H1 (cell line): ENCODE data around the gene PDX1. TPM values are rescaled to one million over a fixed set of nuclear protein-coding genes. Genes with fewer than 3 reads are reported as not detected.

Experiments used
- CTCF ChIA-PET: fragments of 300-600 bp; sonication (Branson Sonifier 250); formaldehyde crosslinking; loops from one replicate; lab custom pipeline; 2021; ENCODE audit not compliant: partially characterized antibody; lab: Charles Lee
- POLR2A ChIA-PET: fragments of 300-600 bp; sonication (Branson Sonifier 250); formaldehyde crosslinking; loops from one replicate; lab custom pipeline; 2021; ENCODE audit warnings: inconsistent platforms; ENCODE audit not compliant: partially characterized antibody; lab: Charles Lee
- DNase-seq, 2 experiments: peaks; one replicate each; pipeline versions ENCODE4 v3.0.0 to v3.0.0-alpha.2; 2010 to 2022; ENCODE audit warnings: low spot score in 2 of 2, low read depth in 1 of 2, mixed read lengths in 1 of 2
- FAIRE-seq: peaks from 2 replicates; lab custom pipeline; 2011; peaks lifted over from hg19 to GRCh38; lab: Jason Lieb, UNC
- H2AFZ ChIP-seq: 2 replicates; pipeline ENCODE4 v1.8.1; 2012; ENCODE audit warnings: low read length, inconsistent platforms
- H2AK5ac ChIP-seq: 2 replicates; pipeline ENCODE4 v1.6.1; 2013; ENCODE audit warnings: low read depth, low read length
- H2BK120ac ChIP-seq: replicated peaks from 2 replicates; pipeline ENCODE3; 2013; ENCODE audit warnings: low read depth, low read length, inconsistent platforms
- H2BK12ac ChIP-seq: 2 replicates; pipeline ENCODE4 v1.6.1; 2013; ENCODE audit warnings: low read depth, low read length
- H2BK15ac ChIP-seq: 2 replicates; pipeline ENCODE4 v1.6.1; 2013; ENCODE audit warnings: low read length
- H2BK20ac ChIP-seq: 2 replicates; pipeline ENCODE4 v1.6.1; 2013; ENCODE audit warnings: low read length
- H2BK5ac ChIP-seq: 2 replicates; pipeline ENCODE4 v1.6.1; 2013; ENCODE audit warnings: low read depth, low read length
- H3K14ac ChIP-seq: 2 replicates; pipeline ENCODE4 v1.6.1; 2013; ENCODE audit warnings: inconsistent platforms; ENCODE audit not compliant: insufficient read length
- H3K18ac ChIP-seq: 2 replicates; pipeline ENCODE4 v1.6.1; 2013; ENCODE audit warnings: low read length; ENCODE audit errors: extremely low read depth
- H3K23ac ChIP-seq: 2 replicates; pipeline ENCODE4 v1.6.1; 2013; ENCODE audit warnings: inconsistent platforms; ENCODE audit not compliant: insufficient read length
- H3K23me2 ChIP-seq: 2 replicates; pipeline ENCODE4 v1.6.1; 2013; ENCODE audit warnings: low read depth, low read length
- H3K27ac ChIP-seq: 2 replicates; pipeline ENCODE4 v1.6.1; 2011; ENCODE audit warnings: low read depth, low read length, inconsistent platforms
- H3K27me3 ChIP-seq, 4 experiments: replicated peaks in 1 of 4; 1 replicate in 1 of 4; 2 replicates in 3 of 4; pipeline versions ENCODE4 v1.6.1 to v1.8.1; 2011 to 2013; ENCODE audit warnings: low read length in 3 of 4, mild to moderate bottlenecking in 3 of 4, inconsistent platforms in 2 of 4, mixed read lengths in 2 of 4, moderate library complexity in 1 of 4; ENCODE audit not compliant: control insufficient read depth in 3 of 4, insufficient read depth in 3 of 4; ENCODE audit errors: extremely low read depth in 1 of 4
- H3K36me3 ChIP-seq, 4 experiments: 2 replicates each; pipeline versions ENCODE4 v1.6.1 to v1.8.1; 2011 to 2013; ENCODE audit warnings: mild to moderate bottlenecking in 4 of 4, low read length in 3 of 4, moderate library complexity in 2 of 4, control low read depth in 1 of 4, inconsistent platforms in 1 of 4; ENCODE audit not compliant: insufficient read depth in 4 of 4, control insufficient read depth in 2 of 4
- H3K4ac ChIP-seq: replicated peaks from 2 replicates; pipeline ENCODE3; 2013; ENCODE audit warnings: low read length, low read depth, mixed read lengths, inconsistent platforms; ENCODE audit not compliant: insufficient read length
- H3K4me1 ChIP-seq, 4 experiments: replicated peaks in 1 of 4; 1 replicate in 1 of 4; 2 replicates in 3 of 4; pipeline versions ENCODE4 v1.6.1 to v1.8.1; 2011 to 2013; ENCODE audit warnings: low read length in 3 of 4, inconsistent platforms in 2 of 4, mixed read lengths in 1 of 4; ENCODE audit not compliant: insufficient read depth in 4 of 4, control insufficient read depth in 3 of 4
- H3K4me2 ChIP-seq, 2 experiments: 2 replicates each; pipeline versions ENCODE4 v1.6.1 to v1.8.1; 2011 to 2013; ENCODE audit warnings: low read depth in 2 of 2, low read length in 2 of 2, control low read depth in 1 of 2, inconsistent platforms in 1 of 2, mild to moderate bottlenecking in 1 of 2; ENCODE audit not compliant: insufficient read depth in 1 of 2
- H3K4me3 ChIP-seq, 4 experiments: fragments of 200-600, 300-600 bp in 1 of 4; sonication (generic), shearing (Covaris generic), sonication (Bioruptor Twin) in 1 of 4; 2 replicates each; pipeline versions ENCODE4 v1.5.1 to v1.8.1; 2011 to 2016; ENCODE audit warnings: low read length in 4 of 4, low read depth in 3 of 4, control low read depth in 2 of 4, inconsistent platforms in 2 of 4, mild to moderate bottlenecking in 2 of 4, mixed read lengths in 1 of 4, moderate library complexity in 1 of 4; ENCODE audit not compliant: insufficient read depth in 2 of 4; ENCODE audit errors: extremely low read depth in 1 of 4
- H3K56ac ChIP-seq: replicated peaks from 2 replicates; pipeline ENCODE3; 2013; ENCODE audit warnings: low read depth, mild to moderate bottlenecking, mixed read lengths, low read length, inconsistent platforms; ENCODE audit not compliant: insufficient read length
- H3K79me1 ChIP-seq: 2 replicates; pipeline ENCODE4 v1.6.1; 2013; ENCODE audit warnings: low read depth, low read length, control low read depth
- H3K79me2 ChIP-seq, 2 experiments: 2 replicates each; pipeline versions ENCODE4 v1.6.1 to v1.8.1; 2012 to 2013; ENCODE audit warnings: low read length in 2 of 2, mild to moderate bottlenecking in 2 of 2, inconsistent platforms in 1 of 2; ENCODE audit not compliant: insufficient read depth in 2 of 2, control insufficient read depth in 1 of 2
- H3K9ac ChIP-seq, 4 experiments: replicated peaks in 1 of 4; 1 replicate in 1 of 4; 2 replicates in 3 of 4; pipeline versions ENCODE4 v1.6.1 to v1.8.1; 2011 to 2013; ENCODE audit warnings: low read depth in 3 of 4, low read length in 3 of 4, control low read depth in 2 of 4, mild to moderate bottlenecking in 2 of 4, moderate library complexity in 2 of 4, inconsistent platforms in 1 of 4; ENCODE audit errors: extremely low read depth in 1 of 4
- H3K9me3 ChIP-seq, 2 experiments: 2 replicates each; pipeline versions ENCODE4 v1.6.1 to v1.8.1; 2012 to 2013; ENCODE audit warnings: mild to moderate bottlenecking in 2 of 2, moderate library complexity in 2 of 2, control low read depth in 1 of 2, inconsistent platforms in 1 of 2, low read depth in 1 of 2, low read length in 1 of 2, mixed read lengths in 1 of 2; ENCODE audit not compliant: insufficient read depth in 2 of 2
- H4K20me1 ChIP-seq, 2 experiments: replicated peaks in 1 of 2; 2 replicates each; pipeline versions ENCODE3 to v1.8.1; 2011 to 2013; ENCODE audit warnings: inconsistent platforms in 2 of 2, low read length in 2 of 2, mild to moderate bottlenecking in 1 of 2; ENCODE audit not compliant: insufficient read depth in 2 of 2, control insufficient read depth in 1 of 2
- H4K5ac ChIP-seq: 2 replicates; pipeline ENCODE4 v1.6.1; 2013; ENCODE audit warnings: low read length, low read depth, mixed read lengths, inconsistent platforms; ENCODE audit not compliant: insufficient read length
- H4K8ac ChIP-seq: 2 replicates; pipeline ENCODE4 v1.8.0; 2013; ENCODE audit warnings: mild to moderate bottlenecking, moderate library complexity, low read length, inconsistent platforms; ENCODE audit not compliant: insufficient read depth; ENCODE audit errors: extremely low read depth
- H4K91ac ChIP-seq: replicated peaks from 2 replicates; pipeline ENCODE3; 2013; ENCODE audit warnings: low read length, mixed read lengths, inconsistent platforms; ENCODE audit not compliant: insufficient read length
- WGBS, 2 experiments: shearing (Covaris generic) in 1 of 2; methylation state at CpG; one replicate each; pipeline versions ENCODE4 v1.1.6 to v1.1.7; 2013 to 2015; ENCODE audit warnings: low lambda C conversion rate in 2 of 2, mixed read lengths in 2 of 2, inconsistent platforms in 1 of 2, low coverage in 1 of 2, missing lambda C conversion rate in 1 of 2; ENCODE audit not compliant: insufficient replicate concordance in 2 of 2, insufficient coverage in 1 of 2, insufficient read length in 1 of 2; ENCODE audit errors: extremely low coverage in 1 of 2, missing lambda C conversion rate in 1 of 2; 5-methylcytosine and 5-hydroxymethylcytosine counted together
- polyA plus RNA-seq, 7 experiments: library from polyadenylated mRNA; depleted of rRNA in 3 of 7; stranded (reverse) in 5 of 7; unstranded in 2 of 7; fragments of >200 nt in 5 of 7; fragments of 200-250 nt in 2 of 7; gene quantifications; 1 replicate in 5 of 7; 2 replicates in 1 of 7; 4 replicates in 1 of 7; pipeline versions ENCODE4 v1.2.1 to v1.2.3, GENCODE V29; 2011 to 2013; ENCODE audit warnings: missing spikeins in 2 of 7, mixed read lengths in 2 of 7
- total RNA-seq: library from RNA; stranded (reverse); fragmentation: NEBNext Ultra II Directional; extraction: Animal tissue kit (Norgen Biotek cat#: 25700); gene quantifications from 2 replicates; pipeline ENCODE4 v1.2.1, GENCODE V29; 2021

PDX1 gene
- total and polyA plus RNA-seq, 2 of the 8 experiments (the other 6 are each of a cell fraction or from before 2014, with no cell fraction given) = not detected

DNA sequence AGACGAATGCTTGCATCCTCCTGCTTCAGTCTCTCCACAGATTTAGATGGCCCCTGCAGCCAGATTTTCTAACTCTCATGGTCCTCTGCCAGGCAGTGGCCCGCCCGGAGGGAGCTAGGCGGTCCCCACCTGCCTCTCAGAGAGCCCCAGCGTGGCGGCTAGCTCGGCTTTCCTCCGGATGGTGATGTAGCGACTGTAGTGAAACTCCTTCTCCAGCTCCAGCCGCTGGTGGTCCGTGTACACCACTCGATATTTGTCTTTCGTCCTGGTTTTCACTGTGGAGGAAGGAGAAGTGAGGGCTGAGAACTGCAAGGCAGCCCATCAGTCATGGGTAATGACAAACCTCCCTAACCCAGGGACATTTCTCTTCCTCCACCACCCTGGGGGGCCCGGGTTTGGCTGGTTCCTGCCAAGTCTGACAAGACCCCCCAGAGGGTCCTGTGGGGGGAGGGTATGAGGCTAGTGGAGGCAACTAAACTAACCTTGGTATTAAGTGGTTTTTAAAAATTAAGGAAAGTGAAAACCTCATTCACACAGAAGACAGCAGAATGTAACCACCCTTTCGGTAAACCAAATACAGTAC is 45.0 kb downstream of the PDX1 start:
- Histone ChIP-seq H3K56ac (no peak overlapping the region), H3K23me2 (peaks cover 9% of the 10 kb centered on the region; the same call in 1 of the 2 replicates), H2BK12ac (0 out of 2 replicates have a peak overlapping the region, but pooled peaks have one; percentile 52), H3K4me1 (peaks cover 15 to 53% (median 30%) of the 10 kb centered on the region in 4 experiments; a peak in 6 of 7 replicates), H2BK120ac (no peak overlapping the region), H3K79me1 (no peaks in the 10 kb centered on the region), H4K20me1 (peaks cover 22 to 39% of the 10 kb centered on the region in 2 experiments), H3K27ac (no peak overlapping the region), H2AFZ (no peak overlapping the region), H3K27me3 (peaks cover 91 to 100% (median 97%) of the 10 kb centered on the region in 4 experiments), H3K9me3 (no peaks in the 10 kb centered on the region), H3K4me2 (no peak overlapping the region), H4K5ac (no peak overlapping the region), H3K4me3 (no peak overlapping the region), H2AK5ac (no peak overlapping the region), H3K79me2 (no peaks in the 10 kb centered on the region), H3K4ac (no peak overlapping the region), H3K14ac (no peak overlapping the region), H3K36me3 (peaks cover 0 to 8% (median 0%) of the 10 kb centered on the region in 4 experiments; a peak in 1 of 8 replicates), H4K91ac (no peak overlapping the region), H2BK20ac (no peak overlapping the region), H3K18ac (no peak overlapping the region), H3K9ac (no peak overlapping the region), H4K8ac (no peak overlapping the region), H2BK15ac (no peak overlapping the region), H2BK5ac (no peak overlapping the region), H3K23ac (no peak overlapping the region)
- ChIA-PET POLR2A (interaction anchor here (0.6 to 5.6 kb wide), 4 partner anchors 11 to 54 kb away, joined by 3 to 31 read pairs (median 5); no protein-coding TSS in a partner anchor), CTCF (interaction anchor here (0.5 to 19.7 kb wide), 10 partner anchors 10 to 589 kb away, joined by 3 to 283 read pairs (median 4); partner anchors contain the start of genes CDX2 and URAD)
- 27% methylated on average over 12 of the region's 15 CpGs; no CpG with 5 or more reads in 1 of the 2 experiments for WGBS, 2 experiments
- DNase-seq (no peak), FAIRE-seq (no peak)
